ENCODE data around the gene DIAPH3. TPM values are rescaled to one million over a fixed set of nuclear protein-coding genes. Genes with fewer than 3 reads are reported as not detected.

The DIAPH3 gene
- total RNA-seq, 1 donor from 2014 or later, result 6.3 TPM

GRCh38 chr13:59957438-59957837 is 206.3 kb downstream of the DIAPH3 start:
- DNase-seq, result no peak

DNA sequence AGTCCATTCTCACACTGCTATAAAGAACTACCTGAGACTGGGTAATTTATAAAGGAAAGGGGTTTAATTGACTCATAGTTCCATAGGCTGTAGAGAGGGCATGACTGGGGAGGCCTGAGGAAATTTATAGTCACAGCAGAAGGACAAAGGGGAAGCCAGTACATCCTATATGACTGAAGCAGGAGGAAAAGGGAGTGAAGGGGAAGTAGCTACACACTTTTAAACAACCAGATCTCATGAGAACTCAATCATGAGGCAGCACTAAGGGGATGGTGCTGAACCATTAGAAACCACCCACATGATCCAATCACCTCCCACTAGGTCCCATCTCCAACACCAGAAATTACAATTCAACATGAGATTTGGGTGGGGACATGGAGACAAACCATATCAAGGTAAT is 209.1 kb downstream of the DIAPH3 start:
- no peak for DNase-seq

DNA sequence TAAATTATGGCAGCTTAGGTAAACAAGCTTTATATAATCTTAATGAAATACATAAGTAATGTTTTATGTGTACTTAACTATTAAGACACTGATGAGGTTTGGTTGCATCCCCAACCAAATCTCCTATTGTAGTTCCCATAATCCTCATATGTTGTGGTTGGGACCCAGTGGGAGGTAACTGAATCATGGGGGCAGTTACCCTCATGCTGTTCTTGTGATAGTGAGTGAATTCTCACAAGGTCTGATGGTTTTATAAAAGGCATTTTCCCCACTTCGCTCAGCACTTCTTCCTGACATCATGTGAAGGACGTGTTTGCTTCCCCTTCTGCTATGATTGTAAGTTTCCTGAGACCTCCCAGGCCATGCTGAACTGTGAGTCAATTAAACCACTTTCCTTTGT is 212.7 kb downstream of the DIAPH3 start:
- DNase-seq, result no peak

DNA sequence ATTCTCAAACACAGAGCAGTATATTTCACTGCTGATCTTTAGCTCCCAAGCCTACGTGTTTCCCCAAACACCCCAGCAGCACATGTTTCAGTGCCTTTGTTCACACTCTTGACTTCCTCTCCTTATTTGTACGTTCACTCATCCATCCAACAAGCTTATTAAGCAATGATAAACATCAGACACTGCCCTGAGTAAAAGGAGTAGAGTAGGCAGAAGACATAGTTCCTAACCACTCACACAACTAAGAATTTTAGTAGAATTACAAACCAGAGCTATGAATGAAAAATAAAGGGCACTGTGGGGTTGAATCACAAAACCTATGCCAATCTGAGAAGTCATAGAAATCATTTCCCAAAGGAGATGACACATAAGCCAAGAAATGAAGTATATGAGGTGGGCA is 213.5 kb downstream of the DIAPH3 start:
- no peak for DNase-seq

GRCh38 chr13:59948686-59949085 is 215.0 kb downstream of the DIAPH3 start:
- DNase-seq, result no peak

- DNase-seq, result peak; percentile 5
Measured at GRCh38 chr13:59946944-59947343, 216.8 kb downstream of the DIAPH3 start.

- no peak for DNase-seq
Measured at GRCh38 chr13:59931621-59932020, 232.1 kb downstream of the DIAPH3 start.

DNA sequence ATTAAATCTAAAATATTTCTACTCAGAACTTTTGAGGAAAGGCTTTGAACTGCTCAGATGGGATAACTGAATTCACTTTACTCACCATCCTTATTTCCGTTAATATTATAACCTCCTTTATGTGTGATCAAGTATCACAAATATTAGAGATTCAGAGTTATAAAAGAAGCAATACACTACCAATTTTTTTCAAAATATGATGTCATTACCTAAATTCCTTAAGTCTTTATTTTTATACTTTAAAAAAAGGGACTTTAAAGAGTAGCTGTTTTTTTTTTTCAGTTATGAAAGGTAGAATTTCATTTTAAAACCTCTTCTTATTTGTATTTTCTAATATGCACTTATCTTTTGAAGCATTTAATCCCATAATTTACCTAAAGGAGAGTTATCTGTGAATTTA is 239.5 kb downstream of the DIAPH3 start:
- no peak for DNase-seq

DNA sequence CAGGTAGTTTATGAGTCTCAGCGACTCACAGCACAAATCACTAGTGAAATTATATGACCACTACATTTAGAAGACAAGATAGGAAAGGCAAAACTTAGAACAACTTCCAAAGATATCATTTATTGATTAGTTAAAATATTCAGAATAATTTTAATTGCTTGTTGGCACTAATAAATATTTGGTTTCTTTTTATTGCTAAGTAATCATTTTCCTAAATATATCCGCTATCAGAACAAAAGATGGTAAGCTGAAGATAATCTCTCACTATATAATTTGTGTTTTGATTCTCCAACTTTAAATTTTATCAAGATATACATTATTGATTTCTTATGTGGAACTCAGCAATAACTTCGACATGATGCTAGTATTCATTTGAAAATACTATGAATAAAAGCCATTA is 248.5 kb downstream of the DIAPH3 start:
- DNase-seq, result no peak

DNA sequence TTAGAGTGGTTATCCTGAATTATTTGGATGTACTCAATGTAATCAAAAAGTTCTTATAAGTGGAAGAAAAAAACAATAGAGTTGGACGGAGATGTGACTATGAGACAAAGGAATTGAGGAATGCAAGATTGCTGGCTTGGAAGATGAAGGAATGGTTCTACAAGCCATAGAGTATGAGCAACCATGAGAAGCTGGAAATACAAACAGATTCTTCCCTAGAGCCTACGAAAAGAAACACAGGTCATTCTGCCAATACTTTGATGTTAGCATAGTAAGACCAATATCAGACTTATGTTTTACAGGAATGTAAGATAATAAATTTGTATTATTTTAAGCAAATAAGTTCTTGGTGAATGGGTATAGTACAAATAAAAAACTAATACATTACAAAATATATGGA is 249.2 kb downstream of the DIAPH3 start:
- no peak for DNase-seq

GRCh38 chr13:59906413-59907049 is 257.2 kb downstream of the DIAPH3 start:
- peak; percentile 67 for DNase-seq

GRCh38 chr13:59901191-59901590 is 262.5 kb downstream of the DIAPH3 start:
- DNase-seq, result no peak

- no peak for DNase-seq
Measured at GRCh38 chr13:59898066-59898465, 265.7 kb downstream of the DIAPH3 start.

DNA sequence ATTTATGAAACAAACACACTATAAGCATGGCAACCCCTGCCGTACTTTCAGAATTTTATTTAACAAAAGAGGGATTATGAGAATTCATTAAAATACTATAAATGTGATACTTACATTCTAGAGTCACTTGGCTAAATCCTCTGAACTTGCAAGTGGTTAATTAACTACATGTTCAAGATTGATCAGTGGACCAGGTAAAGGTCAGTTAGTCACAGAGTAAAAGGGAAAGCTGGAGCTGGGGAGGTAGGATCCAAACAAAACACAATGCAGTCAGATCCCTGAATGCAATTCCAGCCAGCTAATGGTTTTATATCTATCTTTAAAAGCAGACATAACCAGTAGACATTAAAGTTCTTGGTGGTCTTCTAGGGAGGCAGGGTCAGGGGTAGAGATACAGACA is 270.5 kb downstream of the DIAPH3 start:
- no peak for DNase-seq

DNA sequence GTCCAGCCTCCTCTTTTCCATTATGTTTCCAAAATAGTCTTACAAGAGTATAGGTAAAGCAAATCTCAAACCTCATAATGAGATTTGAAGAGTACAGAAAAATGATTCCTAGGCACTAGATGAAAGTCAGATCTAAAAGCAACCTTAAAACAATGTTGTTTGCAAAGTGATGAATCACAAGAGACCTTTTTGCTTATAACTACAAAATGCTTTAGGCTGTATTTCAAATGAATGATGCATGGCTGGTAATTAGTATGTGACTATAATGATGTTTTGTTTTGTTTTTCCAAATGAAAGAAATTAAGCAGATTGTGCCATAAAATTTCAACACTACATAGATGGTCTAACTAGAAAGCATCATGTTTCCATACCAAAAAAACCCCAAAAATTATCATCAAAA is 272.7 kb downstream of the DIAPH3 start:
- DNase-seq, result no peak

DNA sequence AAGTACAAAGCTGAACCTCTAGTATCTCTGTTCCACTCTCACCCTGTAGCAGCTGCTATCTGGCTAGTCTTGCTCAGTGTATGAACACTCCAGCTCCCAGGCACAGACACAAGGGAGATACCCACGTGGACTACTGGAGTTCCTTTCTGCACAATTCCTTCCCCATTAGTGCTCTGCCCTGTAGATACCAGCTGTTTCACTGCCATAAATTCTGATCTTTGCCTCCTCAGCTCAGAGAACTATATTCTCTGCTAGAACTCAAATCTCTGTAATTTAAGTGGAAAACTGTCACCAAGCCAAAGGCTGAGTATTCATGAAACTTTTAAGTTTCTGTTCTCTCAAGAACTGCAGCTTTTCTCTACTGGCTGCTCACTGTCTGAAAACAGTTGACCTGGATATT is 273.7 kb downstream of the DIAPH3 start:
- DNase-seq, result peak; percentile 31

GRCh38 chr13:59888408-59888807 is 275.3 kb downstream of the DIAPH3 start:
- DNase-seq, result no peak

DNA sequence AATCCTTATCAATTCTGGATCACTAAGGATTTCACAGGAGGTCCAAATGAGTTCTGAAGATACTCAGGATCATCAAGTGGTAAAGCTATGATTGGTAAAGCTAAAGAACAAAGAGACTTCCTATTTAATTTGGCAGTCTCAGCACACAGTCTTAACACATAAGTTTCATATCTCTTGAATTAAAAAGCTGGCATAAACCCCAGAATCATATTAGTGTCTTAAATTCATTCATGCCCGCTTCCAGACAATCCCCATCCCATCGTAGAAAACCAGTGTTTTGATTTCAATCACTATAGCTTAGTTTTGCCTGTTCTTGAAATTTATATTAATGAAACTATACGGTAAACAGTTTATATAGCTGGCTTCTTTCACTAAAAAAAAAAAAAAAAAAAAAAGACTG is 278.7 kb downstream of the DIAPH3 start:
- DNase-seq, result peak; percentile 11

GRCh38 chr13:59883885-59884284 is 279.8 kb downstream of the DIAPH3 start:
- DNase-seq, result no peak

GRCh38 chr13:59880468-59880867 is 283.3 kb downstream of the DIAPH3 start:
- no peak for DNase-seq

- DNase-seq, result no peak
Measured at GRCh38 chr13:59879281-59879680, 284.4 kb downstream of the DIAPH3 start.

DNA sequence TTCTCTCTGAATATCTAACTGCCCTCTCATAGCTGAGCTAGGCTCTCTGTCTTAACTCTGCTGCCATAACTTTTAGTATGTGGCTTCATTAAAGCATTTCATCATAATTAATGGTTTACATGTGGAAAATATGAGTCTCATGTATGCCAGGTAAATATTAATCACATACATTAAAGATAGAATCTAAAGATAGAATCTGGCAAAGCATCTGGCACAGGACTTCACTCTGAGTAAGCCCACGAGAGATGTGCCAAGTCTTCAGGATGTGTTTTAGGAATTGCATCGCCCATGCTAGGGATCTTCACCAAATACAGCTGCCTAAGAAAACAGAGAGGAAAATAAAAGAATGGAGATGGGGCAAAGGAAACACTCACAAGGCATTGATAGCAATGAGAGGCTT is 285.8 kb downstream of the DIAPH3 start:
- no peak for DNase-seq

DNA sequence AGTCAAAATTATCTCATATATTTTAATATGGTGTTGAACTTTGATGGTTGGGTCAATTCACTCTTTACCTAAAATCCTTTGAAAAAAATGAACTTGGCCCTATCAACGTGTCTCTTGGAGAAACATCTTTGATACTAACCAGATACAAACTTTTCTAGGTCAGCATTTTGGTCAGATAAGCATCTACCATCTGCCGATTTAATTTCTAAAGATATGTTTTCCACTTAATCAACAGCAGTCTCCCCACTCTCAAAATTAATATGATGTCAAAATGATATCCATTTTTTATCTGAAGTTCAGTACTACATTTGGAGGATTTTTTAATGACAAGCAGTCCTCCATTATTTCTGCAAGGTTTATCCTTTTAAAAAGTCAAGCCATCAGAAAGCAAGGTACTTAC is 288.8 kb downstream of the DIAPH3 start:
- DNase-seq, result no peak

DNA sequence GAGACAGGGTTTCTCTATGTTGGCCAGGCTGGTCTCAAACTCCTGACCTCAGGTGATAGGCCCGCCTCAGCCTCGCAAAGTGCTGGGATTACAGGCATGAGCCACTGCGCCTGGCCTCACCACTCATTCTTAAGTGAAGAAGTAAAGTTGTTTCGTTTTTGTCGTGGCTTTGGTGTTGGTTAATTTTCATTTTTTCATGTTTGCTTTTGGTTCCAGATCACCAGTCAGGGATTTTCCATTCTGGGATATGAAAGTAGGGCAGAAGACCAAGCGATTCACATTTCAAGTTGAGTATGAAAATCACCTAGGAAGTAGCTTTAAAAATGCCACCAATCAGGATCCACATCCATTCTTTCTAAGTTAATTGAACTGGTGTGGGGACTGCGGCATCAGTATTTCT is 289.9 kb downstream of the DIAPH3 start:
- no peak for DNase-seq

GRCh38 chr13:59873309-59873708 is 290.4 kb downstream of the DIAPH3 start:
- no peak for DNase-seq
